CD4-positive, alpha-beta T cell treated with Interleukin-17A for 4 hours (primary cell): Measurements from ENCODE around the gene FBXO3.
"Not testable (repeated sequence)": the region's sequence is repeated elsewhere in the genome, so short reads cannot be mapped to it uniquely, and the experiment has no call there.

Experiments used
- DNase-seq: peaks from one replicate; pipeline ENCODE4 v3.0.0-alpha.2; 2020; ENCODE audit warnings: mixed read lengths

The FBXO3 gene

DNA sequence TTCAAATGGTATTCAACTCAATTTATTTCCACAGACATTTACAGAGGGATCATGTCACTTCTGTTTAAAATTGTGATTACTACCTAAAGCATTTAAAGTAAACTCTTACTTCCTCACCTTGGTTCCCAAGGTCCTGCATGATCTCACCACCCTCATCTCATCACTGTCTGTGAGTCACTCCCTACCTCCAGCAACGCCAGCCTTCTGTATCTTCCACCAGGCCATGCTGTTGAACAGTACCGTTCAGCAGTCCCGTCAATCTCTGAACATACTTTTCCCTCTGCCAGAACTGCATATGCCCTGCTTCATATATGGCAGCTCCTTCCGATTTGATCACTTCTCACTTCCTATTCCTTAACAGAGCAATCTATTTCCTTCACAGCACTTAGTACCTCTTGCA lies 2.0 kb downstream of the FBXO3 start:
- peak; percentile 26 for DNase-seq

DNA sequence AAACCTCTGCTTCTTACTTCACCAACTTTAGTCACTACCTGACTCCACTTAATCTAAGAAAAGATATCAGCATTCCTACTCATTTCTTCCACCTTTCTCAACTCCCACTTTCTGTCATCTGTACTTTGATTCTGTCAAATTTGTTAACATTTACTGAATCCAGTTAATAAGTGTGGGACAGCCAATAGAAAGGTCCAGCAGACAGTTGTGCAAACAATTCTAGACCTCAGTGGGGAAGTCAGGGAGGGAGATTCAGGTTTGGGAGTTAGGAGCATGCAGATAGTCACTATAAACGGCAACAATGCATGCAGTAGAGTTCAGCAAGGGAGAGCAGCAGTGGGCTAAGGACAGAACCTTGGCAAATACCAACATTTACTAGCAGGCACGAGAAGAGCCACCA lies 4.1 kb downstream of the FBXO3 start:
- DNase-seq = no peak

DNA sequence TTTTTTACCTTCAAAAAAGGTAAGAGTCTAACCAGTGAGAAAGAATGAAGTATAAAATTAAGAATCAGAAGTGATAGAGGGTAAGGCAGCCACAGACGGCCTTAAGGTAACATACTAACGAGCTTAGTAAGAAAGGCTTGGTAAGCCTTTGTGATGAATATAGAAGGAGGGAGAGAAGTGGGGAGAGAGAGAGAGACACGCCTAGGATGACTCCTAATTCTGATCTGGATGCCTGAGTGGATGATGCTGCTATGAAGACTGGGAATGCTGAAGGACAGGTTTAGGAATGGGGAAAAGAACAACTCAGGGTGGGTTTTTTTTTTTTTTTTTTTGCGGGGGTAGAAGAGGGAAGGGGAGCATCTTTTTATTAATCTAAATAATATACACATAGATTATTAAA lies 4.8 kb downstream of the FBXO3 start:
- DNase-seq = no peak

DNA sequence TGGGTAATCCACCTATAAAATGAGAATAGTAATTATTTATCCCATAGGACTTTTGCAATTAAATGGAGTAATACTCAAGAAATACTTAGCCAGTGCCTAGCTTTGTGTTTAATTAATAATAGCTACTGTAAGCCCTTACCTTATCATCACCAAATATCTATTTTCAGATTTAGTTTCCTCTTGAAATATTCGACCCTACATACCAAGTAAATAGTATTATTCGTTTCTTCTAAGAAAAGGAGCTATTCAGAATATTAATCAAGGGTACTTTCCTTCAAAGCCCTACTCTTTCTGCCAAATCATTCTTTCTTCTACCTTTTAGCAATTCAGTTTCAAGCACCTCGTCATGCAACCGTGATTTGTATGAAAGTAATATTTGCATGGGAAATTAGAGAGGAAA lies 6.7 kb downstream of the FBXO3 start:
- DNase-seq = no peak

DNA sequence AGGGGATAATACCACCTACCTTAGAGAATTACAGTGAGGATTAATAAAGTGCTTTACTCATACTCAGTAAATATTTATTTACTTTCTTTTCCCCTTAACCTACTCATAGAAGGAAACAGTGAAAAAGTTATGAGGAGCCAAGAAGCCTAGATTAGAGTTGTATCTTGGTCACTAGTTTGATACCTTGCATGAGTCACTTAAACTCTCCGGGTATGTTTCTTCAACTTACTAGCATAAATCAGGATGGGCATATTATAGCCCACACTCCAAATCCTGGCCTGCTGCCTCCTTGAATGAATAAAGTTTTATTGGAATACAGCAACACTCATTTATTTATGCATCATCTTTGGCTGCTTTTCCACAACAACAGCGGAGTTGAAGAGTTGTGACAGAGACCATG lies 8.2 kb downstream of the FBXO3 start:
- no peak for DNase-seq

DNA sequence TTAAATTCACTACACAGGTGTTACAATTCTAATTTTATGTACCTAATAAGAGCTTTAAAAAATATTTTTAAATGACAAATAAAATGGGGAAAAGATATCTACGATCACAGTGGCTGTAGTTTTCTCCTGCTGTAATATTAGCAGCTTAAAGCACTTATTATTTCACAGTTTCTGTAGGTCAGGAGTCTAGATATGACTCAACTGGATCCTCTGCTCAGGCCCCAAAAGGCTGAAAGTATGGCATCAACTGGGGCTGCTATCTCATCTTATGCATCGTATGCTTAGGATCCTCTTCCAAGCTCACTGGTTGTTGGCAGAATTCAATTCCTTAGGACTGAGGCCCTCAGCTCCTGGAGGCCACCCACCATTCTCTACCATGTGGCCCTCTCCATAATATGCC lies 12.8 kb downstream of the FBXO3 start:
- no peak for DNase-seq

DNA sequence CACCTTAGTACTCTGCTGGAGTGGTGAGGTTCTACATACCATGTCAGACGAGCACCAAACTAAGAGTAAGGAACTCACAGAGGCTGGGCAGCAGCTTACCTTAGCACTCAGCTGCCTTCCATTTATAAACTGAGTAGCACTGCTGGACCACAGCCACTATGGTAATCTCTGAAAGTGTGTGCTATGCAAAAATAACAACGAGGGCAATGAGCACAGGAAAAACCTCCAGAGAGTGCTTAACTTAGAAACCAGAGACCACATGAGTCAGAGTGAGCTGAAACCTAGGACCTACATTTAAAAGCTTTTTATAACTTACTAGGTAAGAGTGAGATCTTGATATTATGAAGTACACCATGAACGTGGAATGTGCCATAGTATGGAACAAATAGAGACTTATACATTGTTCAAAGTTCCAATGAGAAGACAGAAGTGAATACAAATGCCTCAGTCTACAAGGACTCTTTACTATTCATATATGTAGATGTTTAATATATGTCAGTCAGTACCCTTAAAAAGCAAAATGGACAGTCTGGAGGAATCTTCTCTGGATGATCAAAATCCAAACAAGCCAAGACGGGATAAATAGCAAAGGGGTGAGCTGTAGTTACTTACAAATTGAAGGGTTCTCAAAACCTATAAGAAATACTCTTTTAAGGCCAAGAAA lies 20.9 kb downstream of the FBXO3 start:
- no peak for DNase-seq

DNA sequence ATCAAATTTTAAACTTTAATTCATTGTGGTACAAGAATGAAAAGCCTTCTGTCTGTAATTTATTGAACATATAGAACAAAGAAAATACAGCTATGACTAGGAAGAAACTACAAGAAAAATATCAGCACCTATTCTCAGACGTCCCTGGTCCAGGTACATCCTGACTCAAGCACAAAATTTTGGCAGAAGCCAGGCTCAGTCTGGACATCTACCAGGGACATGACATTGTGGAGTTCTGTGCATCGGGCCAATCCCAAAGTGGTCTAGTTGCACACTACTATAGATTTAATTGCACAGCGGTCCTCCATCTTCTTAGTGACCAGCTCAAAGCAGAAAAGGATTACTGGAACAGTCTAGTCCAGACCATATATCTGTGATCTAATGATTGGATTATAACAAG lies 22.4 kb downstream of the FBXO3 start:
- no peak for DNase-seq

DNA sequence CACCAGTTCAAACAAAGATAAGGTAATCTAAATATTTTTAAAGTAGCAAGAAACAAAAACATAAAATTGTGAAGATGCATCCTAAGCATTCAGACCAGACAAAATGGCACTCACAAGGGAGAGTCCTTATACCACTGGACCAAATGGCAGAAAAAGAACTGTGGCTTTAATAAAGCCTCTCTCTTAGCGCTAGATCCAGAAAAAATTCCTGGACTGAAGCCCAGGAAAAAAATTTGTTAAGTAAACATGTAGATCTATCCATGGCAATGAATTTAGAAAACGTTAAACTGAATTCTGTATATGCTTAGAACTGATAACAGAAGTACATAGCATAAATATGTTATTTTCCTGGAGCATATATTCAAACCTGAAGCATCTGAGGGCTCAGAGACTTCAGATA lies 26.3 kb downstream of the FBXO3 start:
- DNase-seq = no peak

DNA sequence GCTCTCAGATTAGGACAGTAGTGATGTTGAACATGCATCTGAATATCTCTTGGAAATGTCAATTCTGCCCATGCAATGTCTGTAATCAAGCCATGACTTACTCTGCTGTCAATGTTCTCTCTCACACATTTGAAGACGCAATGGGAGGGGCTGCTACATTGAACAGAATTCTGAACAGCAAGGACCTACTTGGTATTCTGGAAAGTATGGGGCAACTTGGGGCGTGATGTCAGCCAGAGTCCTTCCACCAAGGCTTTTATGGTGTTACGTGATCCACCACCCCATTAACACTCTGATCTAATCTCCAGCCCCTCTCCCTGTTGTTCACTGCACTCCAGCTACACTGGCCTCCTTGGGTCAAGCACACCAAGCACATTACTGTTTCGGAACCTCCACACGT lies 31.0 kb downstream of the FBXO3 start:
- no peak for DNase-seq

DNA sequence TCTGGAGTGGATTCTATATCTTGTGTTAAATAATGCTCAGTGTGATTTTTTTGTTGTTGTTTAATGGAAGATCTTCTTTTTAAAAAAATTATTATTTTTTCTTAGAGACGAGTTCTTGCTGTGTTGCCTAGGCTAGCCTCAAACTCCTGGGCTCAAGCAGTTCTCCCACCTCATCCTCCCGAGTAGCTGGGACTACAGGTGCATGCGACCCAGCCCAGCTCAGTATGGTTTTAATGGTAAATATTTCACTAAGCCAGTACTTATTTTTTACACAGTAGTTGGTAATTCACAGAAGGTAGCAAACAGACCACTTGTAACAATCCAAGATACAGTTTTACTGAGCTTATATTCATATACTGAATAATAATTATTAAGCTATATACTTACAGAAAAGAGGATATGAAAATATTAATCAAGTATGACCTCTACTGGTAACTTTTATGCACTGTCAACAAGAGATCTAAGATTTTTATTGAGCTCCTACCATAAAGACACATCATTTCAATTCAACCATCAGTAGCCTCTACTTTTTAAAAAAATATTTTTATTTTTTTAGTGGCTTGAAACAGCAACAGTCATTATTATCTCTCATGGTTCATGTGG lies 32.0 kb downstream of the FBXO3 start:
- no peak for DNase-seq

DNA sequence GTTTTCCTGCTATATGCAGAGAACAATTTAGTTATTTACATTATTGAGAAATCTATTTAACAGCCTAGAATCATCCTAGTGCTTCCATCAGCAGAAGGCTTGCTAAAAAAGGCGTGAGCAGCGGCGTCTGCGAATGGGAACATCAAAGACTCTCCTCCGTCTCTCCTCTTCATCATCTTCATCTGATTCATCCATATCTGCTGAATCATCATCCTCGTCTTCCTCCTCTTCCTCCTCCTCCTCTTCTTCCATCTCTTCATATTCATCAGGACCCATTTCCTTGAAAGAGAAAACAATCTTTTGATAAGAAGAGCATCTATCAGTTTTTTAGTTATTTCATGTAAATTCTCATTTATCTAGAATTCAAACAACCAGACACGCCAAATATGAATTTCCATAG lies 32.5 kb downstream of the FBXO3 start:
- DNase-seq = no peak

DNA sequence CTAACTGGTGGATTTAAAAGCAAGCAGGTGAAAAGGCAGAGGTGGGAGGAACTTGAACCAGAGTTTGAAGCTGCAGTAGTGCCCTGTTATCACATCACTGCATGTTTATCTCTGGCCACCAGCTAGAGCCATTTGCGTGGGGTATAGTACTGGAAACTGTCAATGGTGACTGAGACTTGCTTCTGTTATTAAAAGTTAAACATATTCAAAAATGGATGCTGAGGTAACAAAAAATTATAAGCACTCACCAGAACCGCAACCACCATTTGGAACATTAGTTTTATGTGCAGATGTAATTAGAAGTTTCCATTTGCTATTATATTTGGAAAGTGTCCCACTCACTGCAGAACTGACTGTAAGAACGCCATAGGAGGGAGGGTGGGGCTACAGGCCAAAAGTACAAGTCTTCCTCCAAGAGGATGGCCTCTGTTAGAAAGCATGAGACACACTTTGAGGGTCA lies 36.9 kb downstream of the FBXO3 start:
- DNase-seq = no peak

DNA sequence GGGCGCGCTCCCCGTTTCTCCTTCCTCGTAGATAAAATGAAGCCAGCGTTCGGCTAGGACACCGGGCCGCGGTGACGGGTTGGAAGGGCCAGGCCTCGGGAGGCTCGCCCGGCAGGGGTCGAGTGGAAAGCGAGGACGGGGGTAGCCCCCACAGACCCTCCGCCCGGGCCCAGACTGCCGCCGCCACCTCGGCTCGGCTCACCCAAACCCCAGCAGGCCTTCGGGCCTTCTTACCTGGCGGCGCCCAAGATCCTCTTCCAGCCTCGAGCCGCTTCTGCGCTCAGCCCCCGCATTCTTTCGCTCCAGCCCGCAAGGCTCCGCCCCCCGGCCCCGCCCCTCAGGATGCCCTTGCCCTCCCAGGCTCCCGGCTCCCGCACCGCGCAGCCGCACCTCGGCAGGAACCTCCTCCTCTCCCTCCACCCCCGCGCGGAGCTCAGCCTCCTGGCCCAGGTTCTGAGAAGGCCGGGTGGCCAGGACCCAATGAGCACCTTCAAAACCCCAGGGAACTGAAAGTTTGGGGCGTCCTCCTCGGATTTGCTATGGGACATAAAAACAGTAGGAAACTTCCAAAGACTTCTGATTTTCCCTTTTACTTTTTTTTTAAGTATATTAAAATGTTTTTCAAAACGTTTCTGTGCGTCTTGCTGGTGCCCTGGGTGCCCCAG lies 38.0 kb downstream of the FBXO3 start, which contains the start of gene CD59:
Gene CD59, minus strand, starts transcription at position 276 of the 665 bp plus-strand sequence. CDS start 13,978 bp downstream, outside the sequence.
- DNase-seq = peak; percentile 99

DNA sequence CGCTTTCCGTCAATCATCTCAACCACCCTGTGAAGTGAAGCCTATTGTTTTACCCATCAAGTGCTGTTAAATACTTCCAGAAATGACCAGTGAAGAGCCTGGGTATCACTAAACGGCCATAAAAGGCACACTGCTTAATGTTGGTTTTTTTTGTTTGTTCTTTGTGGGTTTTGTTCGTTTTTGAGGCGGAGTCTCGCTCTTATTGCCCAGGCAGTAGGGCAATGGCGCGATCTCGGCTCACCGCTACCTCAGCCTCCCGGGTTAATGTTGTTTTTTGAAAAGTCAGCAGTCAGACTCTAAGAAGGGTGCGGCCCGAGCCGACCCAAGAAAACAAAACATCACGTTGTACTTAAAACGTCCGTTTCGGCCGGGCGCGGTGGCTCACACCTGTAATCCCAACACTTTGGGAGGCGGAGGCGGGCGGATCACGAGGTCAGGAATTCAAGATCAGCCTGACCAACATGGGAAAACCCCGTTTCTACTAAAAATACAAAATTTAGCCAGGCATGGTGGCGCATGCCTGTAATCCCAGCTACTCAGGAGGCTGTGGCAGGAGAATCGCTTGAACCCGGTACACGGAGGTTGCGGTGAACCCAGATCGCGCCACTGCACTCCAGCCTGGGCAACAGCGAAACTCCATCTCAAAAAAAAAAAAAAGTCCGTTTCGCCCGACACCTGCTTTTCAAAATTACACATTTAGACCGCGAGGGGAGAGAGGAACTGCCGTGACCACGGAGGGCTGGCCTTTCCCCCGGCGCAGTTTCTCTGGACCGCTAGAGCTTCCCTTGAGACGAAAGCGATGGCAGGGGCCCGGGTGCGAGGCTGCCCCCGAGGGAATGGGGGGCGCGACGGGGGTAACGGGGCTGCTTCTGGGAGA lies 38.8 kb downstream of the FBXO3 start:
- peak; percentile 51 for DNase-seq

DNA sequence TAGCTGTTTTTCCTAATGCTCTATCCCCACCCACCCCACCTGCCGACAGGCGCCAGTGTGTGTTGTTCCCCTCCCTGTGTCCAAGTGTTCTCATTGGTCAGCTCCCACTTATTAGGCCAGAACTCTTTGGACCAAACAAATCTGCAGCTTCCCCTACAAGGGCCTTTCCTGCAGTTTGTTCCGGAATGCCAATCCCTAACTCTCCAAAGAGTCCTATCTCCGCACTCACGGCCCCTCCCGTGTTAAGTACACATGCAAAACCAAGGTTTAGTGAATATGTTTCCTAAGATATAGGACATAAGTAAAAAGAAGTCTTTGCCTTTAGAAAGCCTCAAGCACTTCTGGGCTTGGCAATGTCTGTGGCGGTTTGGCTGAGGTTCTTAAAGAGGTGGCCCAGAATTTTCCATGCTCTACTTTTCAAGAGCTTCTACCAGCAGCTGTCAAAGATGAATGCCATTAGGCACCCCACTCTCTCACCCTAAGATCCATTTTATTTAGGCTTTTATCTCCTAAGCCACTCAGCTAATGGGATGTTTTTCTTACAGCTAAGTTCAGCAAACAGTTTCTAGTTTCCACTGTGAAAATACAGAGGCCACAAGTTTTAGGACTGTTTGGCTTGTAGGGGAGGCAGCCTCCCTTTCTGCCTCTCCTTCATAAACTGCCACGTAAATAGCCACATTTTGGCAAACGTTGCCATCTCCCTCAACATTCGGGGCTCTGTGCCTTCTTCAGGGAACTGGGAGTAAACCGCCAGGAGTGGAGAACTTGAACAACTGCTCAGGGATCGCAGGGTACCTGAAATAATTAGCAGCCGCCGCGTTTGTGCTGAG lies 39.7 kb downstream of the FBXO3 start:
- peak; percentile 30 for DNase-seq

DNA sequence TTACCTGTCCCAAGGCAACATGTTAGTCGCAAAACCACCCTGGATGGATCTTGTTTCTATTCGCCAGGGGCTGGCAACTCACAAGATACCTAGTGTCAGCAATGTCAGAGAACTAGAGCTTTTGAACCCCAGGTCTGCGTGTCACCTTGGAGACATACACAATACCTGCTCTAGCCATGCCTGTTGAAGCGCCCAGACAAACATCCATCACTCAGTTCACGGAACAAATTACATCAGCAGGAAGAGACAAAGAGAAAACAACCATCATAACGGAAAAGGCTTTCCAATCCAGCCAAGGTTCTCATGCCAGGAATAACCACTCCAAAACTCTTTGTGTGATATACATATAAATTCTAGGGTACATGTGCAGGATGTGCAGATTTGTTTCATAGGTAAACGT lies 40.3 kb downstream of the FBXO3 start:
- DNase-seq = no peak

DNA sequence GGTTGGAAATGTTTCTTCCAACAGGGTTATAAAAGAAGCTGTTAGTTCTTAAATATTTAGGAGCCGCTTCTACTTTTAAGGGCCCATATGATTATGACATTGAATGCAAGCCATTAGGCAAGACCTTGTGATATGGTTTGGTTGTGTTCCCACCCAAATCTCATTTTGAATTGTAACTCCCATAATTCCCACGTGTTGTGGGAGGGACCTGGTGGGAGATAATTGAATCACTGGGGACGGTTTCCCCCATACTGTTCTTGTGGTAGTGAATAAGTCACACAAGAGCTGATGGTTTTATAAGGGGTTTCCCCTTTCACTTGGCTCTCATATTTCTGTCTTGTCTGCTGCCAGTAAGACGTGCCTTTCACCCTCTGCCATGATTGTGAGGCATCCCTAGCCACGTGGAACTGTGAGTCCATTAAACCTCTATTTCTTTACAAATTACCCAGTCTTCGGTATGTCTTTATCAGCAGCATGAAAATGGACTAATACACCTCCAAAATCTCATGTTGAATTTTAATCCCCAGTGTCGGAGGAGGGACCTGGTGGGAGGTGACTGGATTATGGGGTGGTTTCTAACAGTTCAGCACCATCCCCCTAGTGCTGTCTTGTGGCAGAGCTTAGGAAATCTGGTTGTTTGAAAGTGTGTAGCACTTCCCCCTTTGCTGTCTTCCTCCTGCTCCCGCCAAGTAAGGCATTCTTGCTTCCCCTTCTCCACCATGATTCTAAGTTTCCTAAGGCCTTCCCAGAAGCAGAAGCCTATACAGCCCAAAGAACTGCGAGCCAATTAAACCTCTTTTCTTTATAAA lies 42.4 kb downstream of the FBXO3 start:
- DNase-seq = no peak

DNA sequence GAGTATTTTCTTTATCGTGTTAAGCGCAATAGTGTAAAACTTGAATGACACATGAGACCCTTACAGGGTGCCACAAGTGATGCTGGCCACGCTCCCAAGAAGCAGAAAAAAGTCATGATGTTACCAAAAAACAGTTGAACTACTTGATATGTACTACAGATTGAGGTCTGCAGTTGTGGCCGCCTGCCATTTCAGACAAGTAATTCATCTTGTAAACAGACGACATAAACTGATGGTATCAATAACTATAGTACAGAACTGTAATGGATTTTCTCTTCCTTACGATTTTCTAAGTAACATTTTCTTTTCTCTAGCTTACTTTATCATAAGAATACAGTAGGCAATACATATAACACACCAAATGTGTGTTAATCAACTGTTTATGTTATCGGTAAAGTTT lies 43.6 kb downstream of the FBXO3 start:
- DNase-seq = no peak

DNA sequence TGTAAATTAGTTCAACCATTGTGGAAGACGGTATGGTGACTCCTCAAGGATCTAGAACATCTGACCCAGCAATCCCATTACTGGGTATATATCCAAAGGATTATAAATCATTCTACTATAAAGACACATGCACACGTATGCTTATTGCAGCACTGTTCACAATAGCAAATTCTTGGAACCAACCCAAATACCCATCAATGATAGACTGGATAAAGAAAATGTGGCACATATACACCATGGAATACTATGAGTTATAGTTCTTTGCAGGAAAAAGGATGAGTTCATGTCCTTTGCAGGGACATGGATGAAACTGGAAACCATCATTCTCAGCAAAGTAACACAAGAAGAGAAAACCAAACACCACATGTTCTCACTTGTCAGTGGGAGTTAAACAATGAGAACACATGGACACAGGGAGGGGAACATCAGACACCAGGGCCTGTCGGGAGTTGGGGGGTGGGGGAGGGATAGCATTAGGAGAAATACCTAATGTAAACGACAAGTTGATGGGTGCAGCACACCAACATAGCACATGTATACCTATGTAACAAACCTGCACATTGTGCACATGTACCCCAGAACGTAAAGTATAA lies 45.2 kb downstream of the FBXO3 start:
- DNase-seq = not testable (repeated sequence)

DNA sequence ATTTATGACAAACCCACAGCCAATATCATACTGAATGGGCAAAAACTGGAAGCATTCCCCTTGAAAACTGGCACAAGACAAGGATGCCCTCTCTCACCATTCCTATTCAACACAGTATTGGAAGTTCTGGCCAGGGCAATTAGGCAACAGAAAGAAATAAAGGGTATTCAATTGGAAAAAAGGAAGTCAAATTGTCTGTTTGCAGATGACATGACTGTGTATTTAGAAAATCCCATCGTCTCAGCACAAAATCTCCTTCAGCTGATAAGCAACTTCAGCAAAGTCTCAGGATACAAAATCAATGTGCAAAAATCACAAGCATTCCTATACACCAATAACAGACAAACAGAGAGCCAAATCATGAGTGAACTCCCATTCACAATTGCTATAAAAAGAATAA lies 46.8 kb downstream of the FBXO3 start:
- not testable (repeated sequence) for DNase-seq
